ENCODE data around the gene LBX2. TPM values are rescaled to one million over a fixed set of nuclear protein-coding genes. Genes with fewer than 3 reads are reported as not detected.

The LBX2 gene
- total and polyA plus RNA-seq, 2 experiments from 2014 or later = 0.24 to 0.57 TPM

GRCh38 chr2:74542978-74543377, 43.6 kb upstream of the LBX2 start (continued):
- TF ChIP-seq, protein P1, sequence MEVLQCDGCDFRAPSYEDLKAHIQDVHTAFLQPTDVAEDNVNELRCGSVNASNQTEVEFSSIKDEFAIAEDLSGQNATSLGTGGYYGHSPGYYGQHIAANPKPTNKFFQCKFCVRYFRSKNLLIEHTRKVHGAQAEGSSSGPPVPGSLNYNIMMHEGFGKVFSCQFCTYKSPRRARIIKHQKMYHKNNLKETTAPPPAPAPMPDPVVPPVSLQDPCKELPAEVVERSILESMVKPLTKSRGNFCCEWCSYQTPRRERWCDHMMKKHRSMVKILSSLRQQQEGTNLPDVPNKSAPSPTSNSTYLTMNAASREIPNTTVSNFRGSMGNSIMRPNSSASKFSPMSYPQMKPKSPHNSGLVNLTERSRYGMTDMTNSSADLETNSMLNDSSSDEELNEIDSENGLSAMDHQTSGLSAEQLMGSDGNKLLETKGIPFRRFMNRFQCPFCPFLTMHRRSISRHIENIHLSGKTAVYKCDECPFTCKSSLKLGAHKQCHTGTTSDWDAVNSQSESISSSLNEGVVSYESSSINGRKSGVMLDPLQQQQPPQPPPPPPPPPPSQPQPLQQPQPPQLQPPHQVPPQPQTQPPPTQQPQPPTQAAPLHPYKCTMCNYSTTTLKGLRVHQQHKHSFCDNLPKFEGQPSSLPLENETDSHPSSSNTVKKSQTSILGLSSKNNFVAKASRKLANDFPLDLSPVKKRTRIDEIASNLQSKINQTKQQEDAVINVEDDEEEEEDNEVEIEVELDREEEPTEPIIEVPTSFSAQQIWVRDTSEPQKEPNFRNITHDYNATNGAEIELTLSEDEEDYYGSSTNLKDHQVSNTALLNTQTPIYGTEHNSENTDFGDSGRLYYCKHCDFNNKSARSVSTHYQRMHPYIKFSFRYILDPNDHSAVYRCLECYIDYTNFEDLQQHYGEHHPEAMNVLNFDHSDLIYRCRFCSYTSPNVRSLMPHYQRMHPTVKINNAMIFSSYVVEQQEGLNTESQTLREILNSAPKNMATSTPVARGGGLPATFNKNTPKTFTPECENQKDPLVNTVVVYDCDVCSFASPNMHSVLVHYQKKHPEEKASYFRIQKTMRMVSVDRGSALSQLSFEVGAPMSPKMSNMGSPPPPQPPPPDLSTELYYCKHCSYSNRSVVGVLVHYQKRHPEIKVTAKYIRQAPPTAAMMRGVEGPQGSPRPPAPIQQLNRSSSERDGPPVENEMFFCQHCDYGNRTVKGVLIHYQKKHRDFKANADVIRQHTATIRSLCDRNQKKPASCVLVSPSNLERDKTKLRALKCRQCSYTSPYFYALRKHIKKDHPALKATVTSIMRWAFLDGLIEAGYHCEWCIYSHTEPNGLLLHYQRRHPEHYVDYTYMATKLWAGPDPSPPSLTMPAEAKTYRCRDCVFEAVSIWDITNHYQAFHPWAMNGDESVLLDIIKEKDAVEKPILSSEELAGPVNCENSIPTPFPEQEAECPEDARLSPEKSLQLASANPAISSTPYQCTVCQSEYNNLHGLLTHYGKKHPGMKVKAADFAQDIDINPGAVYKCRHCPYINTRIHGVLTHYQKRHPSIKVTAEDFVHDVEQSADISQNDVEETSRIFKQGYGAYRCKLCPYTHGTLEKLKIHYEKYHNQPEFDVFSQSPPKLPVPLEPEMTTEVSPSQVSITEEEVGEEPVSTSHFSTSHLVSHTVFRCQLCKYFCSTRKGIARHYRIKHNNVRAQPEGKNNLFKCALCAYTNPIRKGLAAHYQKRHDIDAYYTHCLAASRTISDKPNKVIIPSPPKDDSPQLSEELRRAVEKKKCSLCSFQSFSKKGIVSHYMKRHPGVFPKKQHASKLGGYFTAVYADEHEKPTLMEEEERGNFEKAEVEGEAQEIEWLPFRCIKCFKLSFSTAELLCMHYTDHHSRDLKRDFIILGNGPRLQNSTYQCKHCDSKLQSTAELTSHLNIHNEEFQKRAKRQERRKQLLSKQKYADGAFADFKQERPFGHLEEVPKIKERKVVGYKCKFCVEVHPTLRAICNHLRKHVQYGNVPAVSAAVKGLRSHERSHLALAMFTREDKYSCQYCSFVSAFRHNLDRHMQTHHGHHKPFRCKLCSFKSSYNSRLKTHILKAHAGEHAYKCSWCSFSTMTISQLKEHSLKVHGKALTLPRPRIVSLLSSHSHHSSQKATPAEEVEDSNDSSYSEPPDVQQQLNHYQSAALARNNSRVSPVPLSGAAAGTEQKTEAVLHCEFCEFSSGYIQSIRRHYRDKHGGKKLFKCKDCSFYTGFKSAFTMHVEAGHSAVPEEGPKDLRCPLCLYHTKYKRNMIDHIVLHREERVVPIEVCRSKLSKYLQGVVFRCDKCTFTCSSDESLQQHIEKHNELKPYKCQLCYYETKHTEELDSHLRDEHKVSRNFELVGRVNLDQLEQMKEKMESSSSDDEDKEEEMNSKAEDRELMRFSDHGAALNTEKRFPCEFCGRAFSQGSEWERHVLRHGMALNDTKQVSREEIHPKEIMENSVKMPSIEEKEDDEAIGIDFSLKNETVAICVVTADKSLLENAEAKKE (CRISPR knock-in tag; IDR thresholded peaks at IDR 0.05) = no peak
- TF ChIP-seq CREB1 (CRISPR knock-in tag; IDR thresholded peaks at IDR 0.05; ENCODE audit: low read depth) (no peak), NANOG (IDR thresholded peaks at IDR 0.05; ENCODE audit: borderline replicate concordance) (no peak), JUNB (IDR thresholded peaks at IDR 0.05; ENCODE audit: unreplicated experiment) (no peak), ZNF114 (CRISPR knock-in tag; IDR thresholded peaks at IDR 0.05) (no peak)
- TF ChIP-seq, protein P2, sequence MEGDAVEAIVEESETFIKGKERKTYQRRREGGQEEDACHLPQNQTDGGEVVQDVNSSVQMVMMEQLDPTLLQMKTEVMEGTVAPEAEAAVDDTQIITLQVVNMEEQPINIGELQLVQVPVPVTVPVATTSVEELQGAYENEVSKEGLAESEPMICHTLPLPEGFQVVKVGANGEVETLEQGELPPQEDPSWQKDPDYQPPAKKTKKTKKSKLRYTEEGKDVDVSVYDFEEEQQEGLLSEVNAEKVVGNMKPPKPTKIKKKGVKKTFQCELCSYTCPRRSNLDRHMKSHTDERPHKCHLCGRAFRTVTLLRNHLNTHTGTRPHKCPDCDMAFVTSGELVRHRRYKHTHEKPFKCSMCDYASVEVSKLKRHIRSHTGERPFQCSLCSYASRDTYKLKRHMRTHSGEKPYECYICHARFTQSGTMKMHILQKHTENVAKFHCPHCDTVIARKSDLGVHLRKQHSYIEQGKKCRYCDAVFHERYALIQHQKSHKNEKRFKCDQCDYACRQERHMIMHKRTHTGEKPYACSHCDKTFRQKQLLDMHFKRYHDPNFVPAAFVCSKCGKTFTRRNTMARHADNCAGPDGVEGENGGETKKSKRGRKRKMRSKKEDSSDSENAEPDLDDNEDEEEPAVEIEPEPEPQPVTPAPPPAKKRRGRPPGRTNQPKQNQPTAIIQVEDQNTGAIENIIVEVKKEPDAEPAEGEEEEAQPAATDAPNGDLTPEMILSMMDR (conservative IDR thresholded peaks at IDR 0.05; ENCODE audit: low read depth in 2 of 2) = no peak
- TF ChIP-seq, protein P3, sequence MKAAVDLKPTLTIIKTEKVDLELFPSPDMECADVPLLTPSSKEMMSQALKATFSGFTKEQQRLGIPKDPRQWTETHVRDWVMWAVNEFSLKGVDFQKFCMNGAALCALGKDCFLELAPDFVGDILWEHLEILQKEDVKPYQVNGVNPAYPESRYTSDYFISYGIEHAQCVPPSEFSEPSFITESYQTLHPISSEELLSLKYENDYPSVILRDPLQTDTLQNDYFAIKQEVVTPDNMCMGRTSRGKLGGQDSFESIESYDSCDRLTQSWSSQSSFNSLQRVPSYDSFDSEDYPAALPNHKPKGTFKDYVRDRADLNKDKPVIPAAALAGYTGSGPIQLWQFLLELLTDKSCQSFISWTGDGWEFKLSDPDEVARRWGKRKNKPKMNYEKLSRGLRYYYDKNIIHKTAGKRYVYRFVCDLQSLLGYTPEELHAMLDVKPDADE (IDR thresholded peaks at IDR 0.05) = no peak
